GM12878 (cell line): ENCODE data around the gene POLR2F. TPM values are rescaled to one million over a fixed set of nuclear protein-coding genes. Genes with fewer than 3 reads are reported as not detected.

Experiments
- ATAC-seq: fragments of 200-7000 bp; cut with Tn5 transposase; 3 replicates; pipeline ENCODE4 v1.9.1; 2020; ENCODE audit warnings: mild to moderate bottlenecking, moderate library complexity
- BruUV-seq: library from RNA; stranded (reverse); fragments of 400-500 nt; replicated peaks from 2 replicates; lab custom pipeline; 2021; lab: Mats Ljungman, UMichigan
- CTCF ChIA-PET: fragments of 300-600 bp; sonication (Branson Sonifier 250); formaldehyde crosslinking; extraction: SDS; loops from one replicate; lab custom pipeline; 2021; ENCODE audit warnings: inconsistent platforms; lab: Yijun Ruan, JAX
- POLR2A ChIA-PET: fragments of 350-600 bp; formaldehyde crosslinking; extraction: SDS; loops from one replicate; lab custom pipeline; 2021; ENCODE audit warnings: inconsistent platforms; lab: Charles Lee
- RAD21 ChIA-PET: fragments of 300-600 bp; sonication (Branson Sonifier 250); formaldehyde crosslinking; loops from one replicate; lab custom pipeline; 2023; ENCODE audit warnings: antibody characterized with exemption; ENCODE audit not compliant: unreplicated experiment; lab: Charles Lee
- SMC1A ChIA-PET: fragments of 300-600 bp; sonication (Branson Sonifier 250); formaldehyde crosslinking; loops from one replicate; lab custom pipeline; 2023; ENCODE audit not compliant: unreplicated experiment, uncharacterized antibody; lab: Charles Lee
- DNase-seq: peaks from one replicate; pipeline ENCODE4 v3.0.0-alpha.2; 2011; ENCODE audit warnings: low read depth, low spot score
- FAIRE-seq: peaks from 3 replicates; lab custom pipeline; 2011; peaks lifted over from hg19 to GRCh38; lab: Jason Lieb, UNC
- H2AFZ ChIP-seq: 2 replicates; pipeline ENCODE4 v1.6.0; 2011; ENCODE audit warnings: low read depth, low read length, control low read depth; ENCODE audit not compliant: control insufficient read depth
- H3K27ac ChIP-seq: 2 replicates; pipeline ENCODE4 v1.5.1; 2011; ENCODE audit warnings: control low read depth; ENCODE audit not compliant: control insufficient read depth, insufficient read depth
- H3K27me3 ChIP-seq, 2 experiments: replicated peaks in 1 of 2; 2 replicates each; pipeline versions ENCODE4 v1.6.0 to v1.6.1; 2011; ENCODE audit warnings: low read length in 1 of 2; ENCODE audit not compliant: control insufficient read depth in 2 of 2, insufficient read depth in 2 of 2
- H3K36me3 ChIP-seq, 2 experiments: 2 replicates each; pipeline ENCODE4 v1.5.1; 2011; ENCODE audit warnings: low read length in 1 of 2; ENCODE audit not compliant: control insufficient read depth in 2 of 2, insufficient read depth in 2 of 2
- H3K4me1 ChIP-seq: 2 replicates; pipeline ENCODE4 v1.6.1; 2011; ENCODE audit warnings: mild to moderate bottlenecking, low read length, moderate library complexity, mixed read lengths; ENCODE audit not compliant: control insufficient read depth, insufficient read depth
- H3K4me2 ChIP-seq: 2 replicates; pipeline ENCODE4 v1.6.0; 2011; ENCODE audit warnings: control low read depth; ENCODE audit not compliant: control insufficient read depth, insufficient read depth
- H3K4me3 ChIP-seq: fragments of 200-600 bp; sonication (generic); 2 replicates; pipeline ENCODE4 v1.5.1; 2016
- H3K79me2 ChIP-seq: 2 replicates; pipeline ENCODE4 v1.6.0; 2011; ENCODE audit warnings: low read length; ENCODE audit not compliant: control insufficient read depth, insufficient read depth
- H3K9ac ChIP-seq: 2 replicates; pipeline ENCODE4 v1.8.0; 2011; ENCODE audit warnings: low read length, control low read depth, mixed read lengths; ENCODE audit not compliant: control insufficient read depth, insufficient read depth
- H3K9me3 ChIP-seq: replicated peaks from 3 replicates; pipeline ENCODE4 v1.5.1; 2011; ENCODE audit warnings: mild to moderate bottlenecking, low read length; ENCODE audit not compliant: control insufficient read depth, insufficient read depth
- H4K20me1 ChIP-seq: 2 replicates; pipeline ENCODE4 v1.6.0; 2011; ENCODE audit not compliant: control insufficient read depth, insufficient read depth
- ATF7 ChIP-seq: fragments of 450-650 bp; IDR thresholded peaks from 2 replicates; pipeline ENCODE4 v1.6.1; 2016; ENCODE audit warnings: low read depth, mild to moderate bottlenecking
- BACH1 ChIP-seq: fragments of 450-650 bp; IDR thresholded peaks from 2 replicates; pipeline ENCODE4 v1.6.1; 2017; ENCODE audit warnings: mild to moderate bottlenecking, borderline replicate concordance
- BCL11A ChIP-seq: IDR thresholded peaks from 2 replicates; pipeline ENCODE4 v1.6.1; 2011; ENCODE audit warnings: low read depth, low read length
- ETV6 ChIP-seq, 2 experiments: fragments of 450-650 bp in 1 of 2; IDR thresholded peaks in 1 of 2; conservative IDR thresholded peaks in 1 of 2; 2 replicates each; pipeline ENCODE4 v1.6.1; 2014; ENCODE audit warnings: antibody characterized with exemption in 1 of 2, borderline replicate concordance in 1 of 2, low read depth in 1 of 2, mild to moderate bottlenecking in 1 of 2, moderate library complexity in 1 of 2
- GATAD2B ChIP-seq: fragments of 450-650 bp; conservative IDR thresholded peaks from 2 replicates; pipeline ENCODE4 v1.6.1; 2017; ENCODE audit warnings: low read depth, mild to moderate bottlenecking, moderate library complexity
- HDAC6 ChIP-seq: fragments of 200-600 bp; sonication (generic); IDR thresholded peaks from one replicate; pipeline ENCODE4 v1.8.0; 2017; ENCODE audit warnings: antibody characterized with exemption; ENCODE audit not compliant: unreplicated experiment
- JUNB ChIP-seq: IDR thresholded peaks from 2 replicates; pipeline ENCODE4 v1.6.1; 2016; ENCODE audit warnings: antibody characterized with exemption, mild to moderate bottlenecking
- MTA2 ChIP-seq: fragments of 450-650 bp; IDR thresholded peaks from 2 replicates; pipeline ENCODE4 v1.6.1; 2016; ENCODE audit warnings: low read depth, mild to moderate bottlenecking, moderate library complexity
- NFIC ChIP-seq: IDR thresholded peaks from 2 replicates; pipeline ENCODE4 v1.6.1; 2012; ENCODE audit warnings: low read depth, mild to moderate bottlenecking, inconsistent platforms, low read length, moderate library complexity
- NR2F1 ChIP-seq: fragments of 450-650 bp; conservative IDR thresholded peaks from 2 replicates; pipeline ENCODE4 v1.6.1; 2017; ENCODE audit warnings: mild to moderate bottlenecking
- SIN3A ChIP-seq: IDR thresholded peaks from 2 replicates; pipeline ENCODE4 v1.6.1; 2012; ENCODE audit warnings: low read depth, low read length, improper control_type of control experiment
- WGBS: methylation state at CpG from one replicate; pipeline ENCODE4 v1.1.6; 2016; ENCODE audit warnings: low lambda C conversion rate; ENCODE audit not compliant: insufficient replicate concordance, insufficient coverage; ENCODE audit errors: missing lambda C conversion rate; 5-methylcytosine and 5-hydroxymethylcytosine counted together
- in situ Hi-C: fragments of 300-500 bp; cut with MboI; formaldehyde crosslinking; loops from 9 replicates; pipeline ENCODE4 v1.14.3; 2018; ENCODE audit warnings: mixed read lengths
- intact Hi-C: fragments of 100-400 bp; cut with micrococcal nuclease; formaldehyde crosslinking; loops from one replicate; pipeline ENCODE4 v1.14.2; 2022; ENCODE audit not compliant: unreplicated experiment
- polyA plus RNA-seq, 11 experiments: library from polyadenylated mRNA; depleted of rRNA in 4 of 11; unstranded in 6 of 11; stranded (reverse) in 5 of 11; fragments of >200 nt; fragmentation: Nextera tagmentation in 4 of 11; fragmentation: Illumina TruSeq in 1 of 11; extraction: Ambion mirVana in 4 of 11; extraction: Trizol in 1 of 11; gene quantifications; 1 replicate in 1 of 11; 2 replicates in 10 of 11; pipeline versions ENCODE4 v1.2.1 to v1.2.3, GENCODE V29; 2011 to 2016; ENCODE audit warnings: inconsistent platforms in 2 of 11, missing spikeins in 2 of 11, low read depth in 1 of 11
- total RNA-seq, 4 experiments: library from RNA; depleted of rRNA in 3 of 4; stranded (reverse); fragments of >200 nt in 3 of 4; fragmentation: Illumina TruSeq in 1 of 4; extraction: Trizol in 1 of 4; gene quantifications; 2 replicates each; pipeline versions ENCODE4 v1.2.1 to v1.2.3, GENCODE V29; 2013 to 2021

POLR2F gene
- total and polyA plus RNA-seq, 10 of the 15 experiments (the other 5 are each of a cell fraction or from before 2014, with no cell fraction given) = 71.9 to 218 (median 100.0) TPM

DNA sequence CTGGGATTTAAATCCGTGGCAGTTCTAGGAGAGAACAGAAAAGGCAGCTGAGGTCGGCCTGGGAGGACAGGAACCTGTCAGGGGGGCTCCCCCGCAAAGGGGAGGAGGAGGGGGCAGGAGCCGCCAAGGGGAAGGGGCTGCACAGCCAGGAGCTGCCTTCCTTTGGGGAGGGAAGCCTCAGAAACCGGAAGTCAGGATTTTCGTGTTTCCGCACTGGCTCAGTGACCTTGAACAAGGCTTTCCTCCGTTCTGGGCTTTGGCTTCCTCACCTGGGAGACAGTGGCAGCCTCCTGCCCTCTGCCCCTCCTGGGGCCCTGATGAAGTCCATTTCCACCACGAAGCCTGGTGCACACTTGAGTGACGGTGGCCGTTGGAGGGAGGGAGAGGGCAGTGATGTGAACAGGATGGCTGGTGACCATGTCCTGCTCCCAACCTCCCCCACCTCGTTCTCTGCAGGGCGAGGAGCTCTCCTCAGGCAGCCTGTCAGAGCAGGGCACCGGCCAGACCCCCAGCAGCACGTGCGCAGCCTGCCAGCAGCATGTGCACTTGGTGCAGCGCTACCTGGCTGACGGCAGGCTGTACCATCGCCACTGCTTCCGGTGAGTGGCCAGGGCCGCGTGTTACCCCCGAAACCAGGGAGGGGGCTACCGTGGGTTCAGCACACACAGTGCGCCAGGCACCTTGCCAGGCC is 34.8 kb upstream of the POLR2F start:
- ChIA-PET POLR2A (interaction anchor here (0.7 kb wide), 1 partner anchor 12 kb away, joined by 3 read pairs; no protein-coding TSS in a partner anchor), RAD21 (no interaction called here), SMC1A (no interaction called here), CTCF (interaction anchor here (1.1 kb wide), 1 partner anchor 55 kb away, joined by 3 read pairs; no protein-coding TSS in a partner anchor)
- no peaks in the 10 kb centered on the region for H3K9me3 ChIP-seq
- H3K4me3 ChIP-seq = no peak overlapping the region
- 80% methylated on average over 22 of the region's 25 CpGs for WGBS
- no TSS peak for BruUV-seq
- intact Hi-C loops (no loop called here), in situ Hi-C loops (no loop called here)
- peaks cover 0 to 3% of the 10 kb centered on the region in 2 experiments; a peak in 3 of 4 replicates for H3K36me3 ChIP-seq
- TF ChIP-seq NR2F1 = no peak
- no peak for TF ChIP-seq ETV6 (conservative IDR thresholded peaks at IDR 0.05 in 1 of 2, IDR thresholded peaks at IDR 0.05 in 1 of 2; ENCODE audit: borderline replicate concordance in 1 of 2, low read depth in 1 of 2)
- TF ChIP-seq GATAD2B = no peak
- TF ChIP-seq JUNB = no peak
- no peak for TF ChIP-seq MTA2
- no peak for TF ChIP-seq ATF7
- TF ChIP-seq BCL11A = no peak
- TF ChIP-seq NFIC = no peak
- TF ChIP-seq SIN3A = no peak
- TF ChIP-seq BACH1 = no peak
- TF ChIP-seq HDAC6 = no peak
- H2AFZ ChIP-seq = no peak overlapping the region
- H3K4me1 ChIP-seq = no peaks in the 10 kb centered on the region
- FAIRE-seq = no peak
- no peak overlapping the region for H3K4me2 ChIP-seq
- H3K27me3 ChIP-seq = no peaks in the 10 kb centered on the region
- H3K27ac ChIP-seq = no peak overlapping the region
- ATAC-seq = no peak
- H4K20me1 ChIP-seq = no peaks in the 10 kb centered on the region
- no peaks in the 10 kb centered on the region for H3K79me2 ChIP-seq
- no peak overlapping the region for H3K9ac ChIP-seq
- no peak for DNase-seq
